K562 (cell line): ENCODE data around the gene SPAG17. TPM values are rescaled to one million over a fixed set of nuclear protein-coding genes. Genes with fewer than 3 reads are reported as not detected.
A peak's percentile ranks its signal among the peaks of the same experiment; 100 is the strongest.

Experiments
- BCOR ChIP-seq: fragments of 450-650 bp; IDR thresholded peaks from 2 replicates; pipeline ENCODE4 v1.6.1; 2016
- CREB5 ChIP-seq: fragments of 250-450 bp; sonication (Bioruptor Pico); IDR thresholded peaks from 2 replicates; pipeline ENCODE4 v1.5.0; 2020; ENCODE audit warnings: mild to moderate bottlenecking
- ETS2 ChIP-seq: IDR thresholded peaks from 2 replicates; pipeline ENCODE4 v1.6.1; 2016; ENCODE audit warnings: borderline replicate concordance, missing genetic modification characterization, mild to moderate bottlenecking, moderate library complexity, missing compliant biosample characterization; ENCODE audit not compliant: poor library complexity, severe bottlenecking
- FOXK2 ChIP-seq, 2 experiments: fragments of 450-650 bp; IDR thresholded peaks in 1 of 2; conservative IDR thresholded peaks in 1 of 2; 2 replicates each; pipeline ENCODE4 v1.6.1; 2016; ENCODE audit warnings: low read depth in 2 of 2, mild to moderate bottlenecking in 1 of 2
- KDM5B ChIP-seq: fragments of 200-600 bp; sonication (generic); IDR thresholded peaks from 2 replicates; pipeline ENCODE4 v1.6.1; 2012; ENCODE audit warnings: low read depth, mild to moderate bottlenecking, moderate library complexity, low read length, control low read depth, inconsistent platforms; ENCODE audit not compliant: insufficient replicate concordance
- L3MBTL2 ChIP-seq: fragments of 450-650 bp; IDR thresholded peaks from 2 replicates; pipeline ENCODE4 v1.6.1; 2016; ENCODE audit warnings: mild to moderate bottlenecking, moderate library complexity
- NBN ChIP-seq: fragments of 450-650 bp; IDR thresholded peaks from 2 replicates; pipeline ENCODE4 v1.6.1; 2016; ENCODE audit warnings: low read depth, mild to moderate bottlenecking
- OTX1 ChIP-seq: fragments of 450-650 bp; formaldehyde crosslinking; IDR thresholded peaks from 2 replicates; pipeline ENCODE4 v1.4.0; 2022; ENCODE audit warnings: mild to moderate bottlenecking
- POLR2G ChIP-seq: fragments of 200-400 bp; formaldehyde crosslinking; IDR thresholded peaks from 2 replicates; pipeline ENCODE4 v1.6.1; 2017; ENCODE audit warnings: low read depth, mild to moderate bottlenecking, antibody characterized with exemption, low read length, moderate library complexity
- POLR3A ChIP-seq: IDR thresholded peaks from 2 replicates; pipeline ENCODE4 v1.6.1; 2011; ENCODE audit warnings: borderline replicate concordance, mild to moderate bottlenecking, moderate library complexity; ENCODE audit not compliant: insufficient read length, insufficient read depth; ENCODE audit errors: extremely low read depth
- SLC30A9 ChIP-seq: fragments of 250-450 bp; sonication (Bioruptor Pico); IDR thresholded peaks from 2 replicates; pipeline ENCODE4 v1.8.0; 2022; ENCODE audit warnings: mild to moderate bottlenecking, moderate library complexity
- SPI1 ChIP-seq: IDR thresholded peaks from 2 replicates; pipeline ENCODE4 v1.6.1; 2011; ENCODE audit warnings: low read depth, low read length, control low read depth, borderline replicate concordance
- SUPT5H ChIP-seq: fragments of 450-650 bp; IDR thresholded peaks from 2 replicates; pipeline ENCODE4 v1.6.1; 2016
- TRIM25 ChIP-seq: fragments of 450-650 bp; IDR thresholded peaks from 2 replicates; pipeline ENCODE4 v1.7.0; 2016; ENCODE audit warnings: borderline replicate concordance
- USF2 ChIP-seq: sonication (generic); formaldehyde crosslinking; IDR thresholded peaks from 2 replicates; pipeline ENCODE4 v1.5.0; 2020; ENCODE audit warnings: missing genetic modification reagents
- ZBTB9 ChIP-seq: fragments of 450-650 bp; formaldehyde crosslinking; IDR thresholded peaks from 2 replicates; pipeline ENCODE4 v1.4.0; 2020; ENCODE audit warnings: mild to moderate bottlenecking, moderate library complexity
- ZFP1 ChIP-seq: fragments of 450-650 bp; formaldehyde crosslinking; IDR thresholded peaks from 2 replicates; pipeline ENCODE4 v1.4.0; 2020; ENCODE audit warnings: mild to moderate bottlenecking, mixed read lengths
- ZFPM2 ChIP-seq: fragments of 250-450 bp; sonication (Bioruptor Pico); IDR thresholded peaks from 2 replicates; pipeline ENCODE4 v1.5.1; 2022; ENCODE audit warnings: mild to moderate bottlenecking
- ZNF143 ChIP-seq: sonication (generic); formaldehyde crosslinking; IDR thresholded peaks from 2 replicates; pipeline ENCODE4 v1.9.0; 2022; ENCODE audit warnings: mild to moderate bottlenecking, missing genetic modification reagents
- ZNF165 ChIP-seq: fragments of 250-450 bp; sonication (Bioruptor Pico); IDR thresholded peaks from 2 replicates; pipeline ENCODE4 v1.4.0; 2020; ENCODE audit warnings: borderline replicate concordance
- ZNF408 ChIP-seq: fragments of 250-450 bp; sonication (Bioruptor Pico); IDR thresholded peaks from 2 replicates; pipeline ENCODE4 v1.4.0; 2020; ENCODE audit warnings: low read depth, mild to moderate bottlenecking, moderate library complexity
- ZNF444 ChIP-seq: fragments of 250-450 bp; sonication (Bioruptor Pico); IDR thresholded peaks from 2 replicates; pipeline ENCODE4 v1.4.0; 2020; ENCODE audit warnings: mild to moderate bottlenecking, moderate library complexity
- ZNF511 ChIP-seq: sonication (generic); formaldehyde crosslinking; IDR thresholded peaks from 2 replicates; pipeline ENCODE4 v1.8.0; 2022; ENCODE audit warnings: mild to moderate bottlenecking, missing genetic modification reagents
- polyA plus RNA-seq, 8 experiments: library from polyadenylated mRNA; depleted of rRNA in 4 of 8; stranded (reverse) in 5 of 8; unstranded in 3 of 8; fragments of >200 nt; fragmentation: Nextera tagmentation in 2 of 8; fragmentation: Illumina TruSeq in 1 of 8; extraction: Ambion mirVana in 2 of 8; extraction: Trizol in 1 of 8; gene quantifications; 2 replicates each; pipeline versions ENCODE4 v1.2.1 to v1.2.3, GENCODE V29; 2011 to 2014; ENCODE audit warnings: inconsistent platforms in 1 of 8, missing spikeins in 1 of 8
- total RNA-seq, 7 experiments: library from RNA; depleted of rRNA in 6 of 7; stranded (reverse); fragments of >200 nt in 6 of 7; fragmentation: Illumina TruSeq in 2 of 7; extraction: Trizol in 2 of 7; gene quantifications; 2 replicates each; pipeline versions ENCODE4 v1.2.1 to v1.2.3, GENCODE V29; 2011 to 2021; ENCODE audit warnings: low replicate concordance in 1 of 7

The SPAG17 gene
- total and polyA plus RNA-seq, 9 of the 15 experiments (the other 6 are each of a cell fraction or from before 2014, with no cell fraction given), result 0.07 to 2.1 (median 1.5) TPM

- TF ChIP-seq ZNF165 (CRISPR knock-in tag), result no peak
- no peak for TF ChIP-seq ETS2
- peak; percentile 74 for TF ChIP-seq L3MBTL2
- TF ChIP-seq NBN, result no peak
- TF ChIP-seq POLR2G, result peak; percentile 90
- peak; percentile 89 for TF ChIP-seq KDM5B
- peak; percentile 64; the same call in 1 of the 2 replicates for TF ChIP-seq SPI1
- TF ChIP-seq OTX1 (CRISPR knock-in tag), result no peak
- TF ChIP-seq ZNF511 (CRISPR knock-in tag), result peak; percentile 33; the same call in 1 of the 2 replicates
- no peak for TF ChIP-seq BCOR
- no peak for TF ChIP-seq ZFP1
- peak; percentile 89 for TF ChIP-seq SUPT5H
- TF ChIP-seq USF2 (CRISPR knock-in tag), result no peak; the same call in 1 of the 2 replicates
- TF ChIP-seq POLR3A, result no peak
- no peak for TF ChIP-seq TRIM25
- no peak for TF ChIP-seq ZBTB9
- no peak for TF ChIP-seq ZNF143 (CRISPR knock-in tag)
- TF ChIP-seq CREB5 (CRISPR knock-in tag), result no peak
- TF ChIP-seq ZFPM2, result no peak
- TF ChIP-seq ZNF408 (CRISPR knock-in tag), result no peak
- peak; percentile 61 to 71; a peak in 3 of 4 replicates for TF ChIP-seq FOXK2 (conservative IDR thresholded peaks at IDR 0.05 in 1 of 2, IDR thresholded peaks at IDR 0.05 in 1 of 2; ENCODE audit: low read depth in 2 of 2)
- TF ChIP-seq SLC30A9 (CRISPR knock-in tag), result no peak
- no peak for TF ChIP-seq ZNF444
Observed at GRCh38 chr1:117929343-117930172, 255.5 kb downstream of the SPAG17 start, which contains the start of the genes GDAP2 and WDR3 (continued).
